Measurements from ENCODE around the gene NLRX1. TPM values are rescaled to one million over a fixed set of nuclear protein-coding genes. Genes with fewer than 3 reads are reported as not detected.

The NLRX1 gene
- total and polyA plus RNA-seq, 2 donors (not counting 3 experiments of a cell fraction or from before 2014, with no cell fraction given): 15.1 to 15.5 TPM

GRCh38 chr11:119205574-119206510, 37.3 kb downstream of the NLRX1 start, which contains the start of gene CBL:
TSS of gene CBL (plus strand) at chr11:119206339. CDS start at chr11:119206418, 79 bp downstream.
- no peaks in the 10 kb centered on the region for H3K9me1 ChIP-seq (replicated peaks; ENCODE audit: control insufficient read depth, extremely low read depth, insufficient read depth, low read length)
- CTCF ChIA-PET: interaction anchor here (0.6 to 2.7 kb wide), 25 partner anchors 9 to 216 kb away, joined by 3 to 34 read pairs (median 5); partner anchors contain the start of genes C1QTNF5, DPAGT1 and MCAM
- H3K9me3 ChIP-seq (replicated peaks; ENCODE audit: control insufficient read depth, insufficient read depth, low read length): no peaks in the 10 kb centered on the region
- DNase-seq (ENCODE audit: low read depth, low spot score): peak; percentile 90
- POLR2A ChIA-PET: interaction anchor here (0.6 kb wide), 2 partner anchors 34 to 133 kb away, joined by 3 to 7 read pairs; no protein-coding TSS in a partner anchor
- TF ChIP-seq POLR2AphosphoS5 (IDR thresholded peaks at IDR 0.05; ENCODE audit: insufficient read depth, low read depth, low read length) (peak; percentile 54), GATA2 (IDR thresholded peaks at IDR 0.05; ENCODE audit: insufficient read depth, insufficient read length, low read depth, low read length) (no peak), POLR2A (IDR thresholded peaks at IDR 0.05; ENCODE audit: low read depth, low read length) (peak; percentile 35), FOS (IDR thresholded peaks at IDR 0.05; ENCODE audit: borderline replicate concordance, insufficient read depth, low read length) (no peak), MAX (IDR thresholded peaks at IDR 0.05; ENCODE audit: insufficient read depth, insufficient read length) (no peak), MYC (IDR thresholded peaks at IDR 0.05; ENCODE audit: low read depth, low read length) (no peak), CTCF (IDR thresholded peaks at IDR 0.05; ENCODE audit: extremely low read depth in 1 of 2, insufficient read depth in 1 of 2, low read depth in 1 of 2, low read length in 2 of 2) (peak; percentile 81 to 95)
- H2AFZ ChIP-seq (ENCODE audit: low read depth, low read length): peak within 1 kb of the TSS; percentile 98
- H3K9ac ChIP-seq (replicated peaks; ENCODE audit: extremely low read depth, insufficient read depth, low read length): peak within 1 kb of the TSS; percentile 76
- peaks cover 6% of the 10 kb centered on the region for H4K20me1 ChIP-seq (replicated peaks; ENCODE audit: control insufficient read depth, extremely low read depth, insufficient read depth, low read length)
- H3K36me3 ChIP-seq (ENCODE audit: control insufficient read depth in 2 of 2, extremely low read depth in 1 of 2, insufficient read depth in 2 of 2, low read length in 2 of 2): no peaks in the 10 kb centered on the region
- H3K4me2 ChIP-seq (ENCODE audit: insufficient read depth, low read length): peak within 1 kb of the TSS; percentile 99
- H3K27me3 ChIP-seq (ENCODE audit: control insufficient read depth in 2 of 2, insufficient read depth in 2 of 2, low read length in 2 of 2): no peaks in the 10 kb centered on the region
- peak; percentile 84 for FAIRE-seq
- peaks cover 45% of the 10 kb centered on the region for H3K79me2 ChIP-seq (ENCODE audit: control insufficient read depth, insufficient read depth, low read length)
- no TSS peak for BruUV-seq (replicated peaks)
- dilution Hi-C loops (cut with MboI; ENCODE audit: extremely low pct_ligation_motif_present, low sequenced_read_pairs): no loop called here
- H3K4me3 ChIP-seq (replicated peaks in 1 of 3; ENCODE audit: insufficient read depth in 1 of 3, low read depth in 1 of 3, low read length in 3 of 3): peak within 1 kb of the TSS; percentile 88 to 97 (median 93)
- H3K27ac ChIP-seq (ENCODE audit: insufficient read depth, low read depth, low read length): peak within 1 kb of the TSS; percentile 55
- H3K4me1 ChIP-seq (ENCODE audit: control insufficient read depth, extremely low read depth, insufficient read depth, low read length): peaks cover 17% of the 10 kb centered on the region
- intact Hi-C loops (cut with micrococcal nuclease): loop anchor here (1.0 to 5.0 kb wide), 5 partner anchors 56 to 166 kb away; no protein-coding TSS in a partner anchor
